Nephron (organoid): ENCODE data around the gene VPS45.

ENCODE experiments used
- H3K27ac Mint-ChIP-seq, 3 experiments: 2 replicates each; pipeline ENCODE4 v1.8.0; 2020; ENCODE audit warnings: mixed read lengths in 3 of 3, mild to moderate bottlenecking in 2 of 3, moderate library complexity in 1 of 3
- H3K27me3 Mint-ChIP-seq: 2 replicates; pipeline ENCODE4 v1.8.0; 2021; ENCODE audit warnings: low read depth, mild to moderate bottlenecking, moderate library complexity, mixed read lengths
- H3K36me3 Mint-ChIP-seq: 2 replicates; pipeline ENCODE4 v1.8.0; 2020; ENCODE audit warnings: low read depth, mixed read lengths
- H3K4me1 Mint-ChIP-seq: 2 replicates; pipeline ENCODE4 v1.8.0; 2020; ENCODE audit warnings: mixed read lengths
- H3K4me3 Mint-ChIP-seq, 3 experiments: 2 replicates each; pipeline ENCODE4 v1.8.0; 2020; ENCODE audit warnings: mild to moderate bottlenecking in 3 of 3, mixed read lengths in 3 of 3, moderate library complexity in 2 of 3
- H3K9me3 Mint-ChIP-seq: 2 replicates; pipeline ENCODE4 v1.8.0; 2020; ENCODE audit warnings: mixed read lengths
- TF ChIP-seq, protein P1 (sequence below), 3 experiments: fragments of 200-600 bp; sonication (generic); IDR thresholded peaks; one replicate each; pipeline ENCODE4 v1.5.0; 2021; ENCODE audit warnings: antibody characterized with exemption in 3 of 3; ENCODE audit not compliant: unreplicated experiment in 3 of 3

VPS45 gene

DNA sequence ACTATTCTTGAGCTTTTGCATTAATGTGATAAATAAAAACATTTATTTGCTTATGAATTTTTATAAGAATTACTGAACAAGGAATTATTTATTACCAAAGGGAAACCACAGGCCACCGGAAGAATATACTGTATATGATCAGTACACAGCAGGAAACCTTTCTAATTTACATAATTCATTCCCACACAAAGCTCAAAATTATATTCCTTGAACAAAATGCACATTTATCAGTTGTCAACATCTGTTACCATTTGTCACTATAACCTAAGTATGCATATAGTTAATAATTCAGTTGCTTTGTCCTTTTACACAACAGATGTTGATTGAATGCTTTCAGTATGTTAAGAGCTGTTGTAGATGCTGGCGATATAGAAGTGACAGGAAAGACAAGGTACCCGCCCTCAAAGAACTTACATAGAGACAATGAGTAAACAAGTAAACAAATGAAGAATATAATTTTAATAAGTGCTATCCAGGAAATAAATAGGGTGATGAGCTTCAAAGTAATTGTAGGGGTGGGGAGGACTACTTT, 27.2 kb downstream of the VPS45 start:
- Mint-ChIP-seq H3K36me3 (peaks cover 33% of the 10 kb centered on the region), H3K27ac (no peak overlapping the region), H3K4me3 (no peak overlapping the region), H3K9me3 (no peaks in the 10 kb centered on the region), H3K4me1 (peaks cover 9% of the 10 kb centered on the region), H3K27me3 (no peaks in the 10 kb centered on the region)
- TF ChIP-seq, protein P1, sequence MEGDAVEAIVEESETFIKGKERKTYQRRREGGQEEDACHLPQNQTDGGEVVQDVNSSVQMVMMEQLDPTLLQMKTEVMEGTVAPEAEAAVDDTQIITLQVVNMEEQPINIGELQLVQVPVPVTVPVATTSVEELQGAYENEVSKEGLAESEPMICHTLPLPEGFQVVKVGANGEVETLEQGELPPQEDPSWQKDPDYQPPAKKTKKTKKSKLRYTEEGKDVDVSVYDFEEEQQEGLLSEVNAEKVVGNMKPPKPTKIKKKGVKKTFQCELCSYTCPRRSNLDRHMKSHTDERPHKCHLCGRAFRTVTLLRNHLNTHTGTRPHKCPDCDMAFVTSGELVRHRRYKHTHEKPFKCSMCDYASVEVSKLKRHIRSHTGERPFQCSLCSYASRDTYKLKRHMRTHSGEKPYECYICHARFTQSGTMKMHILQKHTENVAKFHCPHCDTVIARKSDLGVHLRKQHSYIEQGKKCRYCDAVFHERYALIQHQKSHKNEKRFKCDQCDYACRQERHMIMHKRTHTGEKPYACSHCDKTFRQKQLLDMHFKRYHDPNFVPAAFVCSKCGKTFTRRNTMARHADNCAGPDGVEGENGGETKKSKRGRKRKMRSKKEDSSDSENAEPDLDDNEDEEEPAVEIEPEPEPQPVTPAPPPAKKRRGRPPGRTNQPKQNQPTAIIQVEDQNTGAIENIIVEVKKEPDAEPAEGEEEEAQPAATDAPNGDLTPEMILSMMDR (IDR thresholded peaks at IDR 0.05; ENCODE audit: unreplicated experiment in 3 of 3) = no peak

DNA sequence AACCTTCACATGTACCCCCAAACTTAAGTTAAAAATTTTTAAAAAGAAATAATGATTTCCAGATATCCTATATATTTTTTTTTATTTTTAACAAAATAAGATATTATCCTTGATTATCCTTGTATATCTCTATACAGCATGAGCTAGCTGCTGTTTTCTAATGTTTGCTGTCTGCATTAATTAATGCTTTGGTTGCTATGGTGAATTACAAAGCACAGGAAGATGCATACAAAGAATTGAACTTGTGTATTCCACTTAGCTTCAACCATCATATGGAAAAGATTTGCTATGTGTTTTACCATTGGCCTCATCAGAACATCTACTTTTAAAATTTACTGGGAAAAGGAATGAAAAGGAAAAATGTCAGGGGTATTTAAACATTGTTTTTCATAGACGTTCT, 35.4 kb downstream of the VPS45 start:
- Mint-ChIP-seq H3K4me1 (no peaks in the 10 kb centered on the region), H3K4me3 (no peak overlapping the region), H3K27ac (no peak overlapping the region), H3K27me3 (no peaks in the 10 kb centered on the region), H3K36me3 (peaks cover 71% of the 10 kb centered on the region), H3K9me3 (peaks cover 19% of the 10 kb centered on the region)
- TF ChIP-seq, protein P1 (IDR thresholded peaks at IDR 0.05; ENCODE audit: unreplicated experiment in 3 of 3) = no peak

DNA sequence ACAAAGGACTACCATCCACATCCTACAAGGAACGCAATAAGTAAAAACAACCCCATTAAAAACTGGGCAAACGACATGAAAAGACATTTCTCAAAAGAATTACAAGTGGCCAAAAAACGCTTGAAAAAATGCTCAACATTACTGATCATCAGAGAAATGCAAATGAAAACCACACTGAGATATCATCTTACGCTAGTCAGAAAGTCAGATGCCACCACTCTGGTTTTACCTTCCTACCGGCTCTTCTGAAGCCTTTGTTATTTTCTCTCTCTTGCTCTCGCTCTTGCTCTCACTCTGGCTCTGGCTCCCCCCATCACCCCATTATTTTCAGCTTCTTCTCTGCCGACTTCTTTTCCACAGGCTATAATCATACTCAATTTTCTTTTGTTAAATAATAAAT, 38.8 kb downstream of the VPS45 start:
- H3K27me3 Mint-ChIP-seq = no peaks in the 10 kb centered on the region
- no peak overlapping the region for H3K4me3 Mint-ChIP-seq
- no peak overlapping the region for H3K27ac Mint-ChIP-seq
- peaks cover 16% of the 10 kb centered on the region for H3K9me3 Mint-ChIP-seq
- no peaks in the 10 kb centered on the region for H3K4me1 Mint-ChIP-seq
- TF ChIP-seq, protein P1 (IDR thresholded peaks at IDR 0.05; ENCODE audit: unreplicated experiment in 3 of 3) = no peak
- H3K36me3 Mint-ChIP-seq = peaks cover 55% of the 10 kb centered on the region

DNA sequence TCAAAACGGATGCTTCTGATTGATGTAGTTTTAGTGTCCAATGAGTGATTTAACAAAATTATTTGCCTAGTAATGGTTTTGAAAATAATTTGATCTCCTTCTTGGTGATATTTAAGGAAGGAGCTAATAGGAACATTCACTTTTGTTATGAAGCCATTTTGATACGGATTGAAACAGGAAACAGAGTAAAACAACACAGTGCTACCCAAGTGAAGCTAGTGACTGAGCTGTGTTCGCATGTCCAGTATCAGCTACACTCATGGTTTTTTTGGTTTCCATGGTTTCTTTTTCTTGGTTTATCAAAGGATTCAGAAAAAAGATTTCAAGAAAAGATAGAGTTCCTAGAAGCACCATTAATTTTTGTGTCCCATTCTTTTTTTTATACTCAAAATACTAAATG, 42.0 kb downstream of the VPS45 start:
- Mint-ChIP-seq H3K4me1 (no peaks in the 10 kb centered on the region), H3K27me3 (no peaks in the 10 kb centered on the region), H3K9me3 (peaks cover 26% of the 10 kb centered on the region), H3K27ac (no peak overlapping the region), H3K36me3 (peaks cover 67% of the 10 kb centered on the region), H3K4me3 (no peak overlapping the region)
- TF ChIP-seq, protein P1 (IDR thresholded peaks at IDR 0.05; ENCODE audit: unreplicated experiment in 3 of 3) = no peak

DNA sequence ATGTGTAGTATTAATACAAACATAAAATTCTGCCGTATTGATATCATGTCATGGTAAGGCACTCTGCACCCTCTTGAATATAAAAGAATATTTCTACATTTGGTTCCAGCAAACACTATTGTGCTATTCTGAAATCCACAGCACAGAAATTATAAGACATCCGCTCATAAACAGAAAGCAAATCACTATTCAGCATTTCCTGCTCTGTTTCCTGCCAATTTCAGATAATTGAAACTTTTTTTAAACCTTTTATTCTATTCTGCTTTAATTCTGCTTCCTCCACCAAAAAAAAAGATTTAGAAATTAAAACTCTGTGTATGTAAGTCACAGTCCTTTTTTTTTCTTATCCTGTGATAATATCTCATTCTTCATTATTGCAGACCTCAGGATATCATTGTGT, 42.5 kb downstream of the VPS45 start:
- no peak overlapping the region for H3K27ac Mint-ChIP-seq

DNA sequence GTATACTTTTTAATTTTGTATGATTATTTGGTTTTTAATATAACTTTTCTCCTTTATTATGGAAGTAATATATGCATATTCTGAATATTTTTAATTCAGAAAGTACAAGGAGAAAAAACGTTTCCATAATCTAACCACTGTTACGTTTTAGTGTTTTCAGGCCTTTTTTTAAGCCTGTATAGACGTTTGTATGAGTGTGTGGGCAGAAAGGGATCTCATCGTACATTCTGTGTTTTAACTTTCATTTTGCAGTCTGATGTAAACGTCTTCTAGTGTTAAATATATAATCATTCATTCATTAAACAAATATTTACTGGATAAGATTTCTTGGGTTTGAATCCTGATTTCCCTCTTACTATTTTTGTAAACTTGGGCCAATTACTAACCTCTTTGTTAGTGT, 44.1 kb downstream of the VPS45 start:
- H3K9me3 Mint-ChIP-seq = peaks cover 27% of the 10 kb centered on the region
- H3K4me1 Mint-ChIP-seq = no peaks in the 10 kb centered on the region
- H3K27me3 Mint-ChIP-seq = no peaks in the 10 kb centered on the region
- H3K27ac Mint-ChIP-seq = no peak overlapping the region
- peaks cover 63% of the 10 kb centered on the region for H3K36me3 Mint-ChIP-seq
- H3K4me3 Mint-ChIP-seq = no peak overlapping the region
- TF ChIP-seq, protein P1 (IDR thresholded peaks at IDR 0.05; ENCODE audit: unreplicated experiment in 3 of 3) = no peak

More for the DNA sequence above, 42.5 kb downstream of the VPS45 start:
- Mint-ChIP-seq H3K4me3 (no peak overlapping the region), H3K4me1 (no peaks in the 10 kb centered on the region), H3K36me3 (peaks cover 68% of the 10 kb centered on the region), H3K27me3 (no peaks in the 10 kb centered on the region), H3K9me3 (peaks cover 26% of the 10 kb centered on the region)
- TF ChIP-seq, protein P1 (IDR thresholded peaks at IDR 0.05; ENCODE audit: unreplicated experiment in 3 of 3) = no peak
